ENCODE data around the gene PANK4. TPM values are rescaled to one million over a fixed set of nuclear protein-coding genes. Genes with fewer than 3 reads are reported as not detected.

PANK4 gene
- total and polyA plus RNA-seq, 4 donors: 6.2 to 26.8 (median 12.6) TPM

- no peak for TF ChIP-seq CTCF (IDR thresholded peaks at IDR 0.05; ENCODE audit: low read depth, low read length, missing input control)
- TF ChIP-seq MAX (IDR thresholded peaks at IDR 0.05): no peak
- no peak for TF ChIP-seq HNF4G (IDR thresholded peaks at IDR 0.05)
- no peak for TF ChIP-seq RAD21 (IDR thresholded peaks at IDR 0.05)
- TF ChIP-seq ATF3 (IDR thresholded peaks at IDR 0.05): no peak
- no peak for TF ChIP-seq ZBTB33 (IDR thresholded peaks at IDR 0.05)
- TF ChIP-seq SP1 (IDR thresholded peaks at IDR 0.05): no peak
- no peak for TF ChIP-seq GABPA (IDR thresholded peaks at IDR 0.05 in 1 of 2, conservative IDR thresholded peaks at IDR 0.05 in 1 of 2)
- no peak for TF ChIP-seq EGR1 (IDR thresholded peaks at IDR 0.05; ENCODE audit: low read depth in 2 of 2)
- TF ChIP-seq YY1 (IDR thresholded peaks at IDR 0.05): no peak
- no peak for TF ChIP-seq HNF4A (conservative IDR thresholded peaks at IDR 0.05)
- no peaks in the 10 kb centered on the region for H3K4me1 ChIP-seq (ENCODE audit: control insufficient read depth in 4 of 4, insufficient read depth in 4 of 4, low read length in 3 of 4)
- no peak overlapping the region for H3K9ac ChIP-seq (ENCODE audit: low read depth in 1 of 2, low read length in 2 of 2)
- H3K9me3 ChIP-seq (ENCODE audit: control insufficient read depth in 4 of 4, low read length in 3 of 4): peaks cover 0 to 9% (median 1%) of the 10 kb centered on the region in 4 donors
- H3K27ac ChIP-seq (ENCODE audit: low read depth in 1 of 2, low read length in 2 of 2): no peak overlapping the region
- no peaks in the 10 kb centered on the region for H3K36me3 ChIP-seq (ENCODE audit: control insufficient read depth in 4 of 4, insufficient read depth in 3 of 4, low read depth in 1 of 4, low read length in 3 of 4)
- H3K27me3 ChIP-seq (ENCODE audit: control insufficient read depth in 4 of 4, insufficient read depth in 4 of 4, low read length in 3 of 4): no peaks in the 10 kb centered on the region
- H3K4me3 ChIP-seq (ENCODE audit: low read depth in 1 of 3, low read length in 3 of 3): no peak overlapping the region
- no peak for DNase-seq (ENCODE audit: low spot score)
- WGBS: 90% methylated on average over 9 of the region's 9 CpGs
Measured at GRCh38 chr1:2486558-2486957, 39.8 kb downstream of the PANK4 start.

- Histone ChIP-seq H3K4me1 (ENCODE audit: control insufficient read depth in 4 of 4, insufficient read depth in 4 of 4, low read length in 3 of 4) (no peaks in the 10 kb centered on the region), H3K27ac (ENCODE audit: low read depth in 1 of 2, low read length in 2 of 2) (no peak overlapping the region), H3K36me3 (ENCODE audit: control insufficient read depth in 4 of 4, insufficient read depth in 3 of 4, low read depth in 1 of 4, low read length in 3 of 4) (no peaks in the 10 kb centered on the region), H3K9ac (ENCODE audit: low read depth in 1 of 2, low read length in 2 of 2) (no peak overlapping the region), H3K27me3 (ENCODE audit: control insufficient read depth in 4 of 4, insufficient read depth in 4 of 4, low read length in 3 of 4) (no peaks in the 10 kb centered on the region), H3K9me3 (ENCODE audit: control insufficient read depth in 4 of 4, low read length in 3 of 4) (peaks cover 0 to 9% (median 1%) of the 10 kb centered on the region in 4 donors), H3K4me3 (ENCODE audit: low read depth in 1 of 3, low read length in 3 of 3) (no peak overlapping the region)
- 87% methylated on average over 4 of the region's 4 CpGs for WGBS
- no peak for DNase-seq (ENCODE audit: low spot score)
- TF ChIP-seq GABPA (IDR thresholded peaks at IDR 0.05 in 1 of 2, conservative IDR thresholded peaks at IDR 0.05 in 1 of 2) (no peak), HNF4A (conservative IDR thresholded peaks at IDR 0.05) (no peak), FOXA1 (IDR thresholded peaks at IDR 0.05) (no peak), CTCF (IDR thresholded peaks at IDR 0.05; ENCODE audit: low read depth, low read length, missing input control) (no peak), MAX (IDR thresholded peaks at IDR 0.05) (no peak), REST (IDR thresholded peaks at IDR 0.05) (no peak), HNF4G (IDR thresholded peaks at IDR 0.05) (no peak), YY1 (IDR thresholded peaks at IDR 0.05) (no peak), ATF3 (IDR thresholded peaks at IDR 0.05) (no peak), RAD21 (IDR thresholded peaks at IDR 0.05) (no peak), JUND (IDR thresholded peaks at IDR 0.05) (no peak), FOXA2 (IDR thresholded peaks at IDR 0.05) (no peak), NR2F2 (IDR thresholded peaks at IDR 0.05) (no peak), TAF1 (conservative IDR thresholded peaks at IDR 0.05) (no peak), SP1 (IDR thresholded peaks at IDR 0.05) (no peak)
Measured at GRCh38 chr1:2486041-2486440, 40.4 kb downstream of the PANK4 start.

All from liver (tissue), 9 donors.